HG03095 (cell line): ENCODE measurements around the gene AFF1.
A peak's percentile ranks its signal among the peaks of the same experiment; 100 is the strongest.
"Not testable (repeated sequence)": the region's sequence is repeated elsewhere in the genome, so short reads cannot be mapped to it uniquely, and the experiment has no call there.

Experiments
- ATAC-seq: cut with Tn5 transposase; IDR thresholded peaks from one replicate; pipeline ENCODE4 v1.9.1; 2021; ENCODE audit warnings: moderate library complexity; ENCODE audit not compliant: unreplicated experiment

AFF1 gene

DNA sequence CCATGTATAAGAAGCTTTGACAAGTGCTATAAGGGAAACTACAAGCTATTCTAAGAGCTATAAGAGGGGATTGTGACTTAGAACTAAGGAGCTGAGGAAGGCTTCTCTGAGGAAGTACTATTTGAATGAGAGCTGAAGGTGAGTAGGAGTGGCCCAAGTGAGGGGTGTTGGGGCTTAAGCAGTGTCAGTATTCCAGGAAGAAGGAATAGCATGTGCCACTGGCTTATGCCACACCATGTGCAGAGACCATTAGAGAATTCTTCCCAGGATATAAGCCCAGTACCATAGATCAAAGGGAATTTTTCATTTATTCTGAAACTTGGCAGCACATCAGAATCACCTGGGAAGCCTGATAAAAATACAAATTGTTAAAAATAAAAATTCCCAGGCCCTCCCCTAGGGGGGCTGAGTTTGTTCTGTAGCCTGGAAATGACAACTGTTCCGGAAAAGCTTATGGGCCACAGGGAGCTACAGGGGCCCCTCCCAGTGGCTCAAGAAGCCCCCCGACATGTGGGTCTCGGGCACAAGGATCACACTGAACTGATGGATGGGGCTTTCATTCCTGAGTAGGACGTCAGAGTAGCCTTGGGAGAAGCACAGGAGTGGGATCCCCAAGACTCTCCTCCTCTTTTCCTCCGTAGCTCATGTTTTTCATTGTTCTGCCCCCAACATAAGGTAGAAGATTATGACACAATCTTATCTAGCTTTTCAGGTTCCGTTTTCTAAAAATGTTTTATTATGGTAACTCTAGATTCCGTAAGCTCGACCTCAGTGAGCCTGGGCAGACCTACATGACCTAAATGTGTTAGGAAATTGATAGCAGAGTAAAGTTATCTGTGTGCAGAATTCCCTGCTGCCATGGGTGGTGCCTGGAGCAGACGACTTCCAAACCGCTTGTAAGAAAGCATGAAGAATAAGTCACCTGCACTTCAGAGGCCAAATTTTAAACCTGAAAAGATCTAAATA, 119.3 kb downstream of the AFF1 start:
- ATAC-seq: no peak

- no peak for ATAC-seq
These were observed 120.1 kb downstream of the AFF1 start for GRCh38 chr4:87054900-87055299.

- no peak for ATAC-seq
These were observed 120.5 kb downstream of the AFF1 start for GRCh38 chr4:87055311-87055710.

DNA sequence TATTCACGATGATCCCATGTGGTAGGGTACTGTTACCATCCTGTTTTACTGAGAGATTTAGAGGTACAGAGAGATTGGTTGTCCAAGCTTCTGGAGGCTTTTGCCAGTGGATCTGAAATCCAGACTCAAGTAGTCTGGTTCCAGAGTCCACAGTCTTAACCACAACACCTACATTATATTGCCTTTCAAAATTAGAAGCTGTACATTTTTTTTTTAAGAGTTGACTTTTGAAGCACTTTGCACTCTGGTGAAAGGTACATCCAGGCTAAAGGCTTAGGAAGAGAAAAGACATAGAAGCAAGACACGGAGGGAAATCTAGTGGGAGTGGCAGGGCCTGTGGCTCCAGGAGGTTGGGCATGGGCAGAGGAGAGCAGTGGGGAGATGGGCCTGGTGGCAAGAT, 122.1 kb downstream of the AFF1 start:
- no peak for ATAC-seq

DNA sequence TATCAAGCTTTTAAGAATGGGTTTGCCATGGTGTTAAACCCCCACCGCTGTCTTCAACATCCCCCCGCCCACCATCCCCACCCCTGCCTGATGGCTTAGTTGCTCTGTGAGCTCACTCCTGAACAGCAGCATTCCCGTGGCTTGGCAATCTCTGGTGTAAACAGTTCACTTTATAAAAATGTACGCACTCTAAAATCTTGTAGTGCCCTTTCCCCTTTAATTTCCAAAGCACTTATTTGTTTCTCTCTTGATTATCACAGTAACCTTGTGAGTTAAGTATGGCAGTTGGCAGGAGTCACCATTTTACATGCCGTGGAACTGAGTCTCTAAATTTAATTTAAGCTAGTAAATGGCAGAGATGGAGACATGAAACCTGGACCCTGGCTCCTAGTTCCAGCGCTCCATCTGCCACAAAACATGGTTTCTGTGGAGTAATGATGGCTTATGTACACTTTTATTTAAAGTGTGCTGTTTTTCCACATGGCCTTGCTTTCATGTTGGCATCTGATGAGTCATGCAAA, 123.1 kb downstream of the AFF1 start:
- ATAC-seq: no peak

DNA sequence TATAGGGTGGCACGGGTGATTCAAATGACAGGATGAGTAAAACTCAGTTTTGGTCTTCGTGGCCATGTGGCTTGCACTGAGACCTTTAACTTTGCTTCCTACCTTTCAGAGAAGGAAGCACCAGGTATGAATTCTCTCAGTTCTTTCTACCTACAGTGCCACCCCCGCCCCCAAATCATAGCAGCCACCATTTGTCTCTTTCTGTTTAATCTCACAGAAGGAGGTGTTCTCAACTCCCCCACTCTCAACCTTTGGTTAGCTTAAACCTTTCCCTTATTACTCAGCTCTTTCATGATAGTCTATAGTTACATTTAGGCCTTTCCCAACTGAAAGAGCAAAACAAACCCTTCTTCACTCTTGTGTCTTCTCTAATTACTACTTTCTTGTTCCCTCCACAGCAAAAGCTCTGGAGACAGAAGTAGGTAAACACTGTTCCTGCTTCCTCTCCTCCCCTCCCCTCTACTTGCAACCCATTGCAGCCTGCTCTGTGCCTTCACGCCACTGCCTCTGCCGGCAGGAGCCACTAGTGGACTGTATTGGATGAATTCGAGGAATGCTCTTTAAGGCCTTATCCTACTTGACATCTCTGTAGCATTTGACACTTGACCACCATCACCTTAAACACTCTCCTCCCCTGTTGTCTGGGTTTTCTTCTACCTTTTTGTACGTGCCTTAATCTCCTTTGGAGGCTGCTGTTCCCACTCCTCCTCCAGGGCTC, 123.7 kb downstream of the AFF1 start:
- no peak for ATAC-seq

DNA sequence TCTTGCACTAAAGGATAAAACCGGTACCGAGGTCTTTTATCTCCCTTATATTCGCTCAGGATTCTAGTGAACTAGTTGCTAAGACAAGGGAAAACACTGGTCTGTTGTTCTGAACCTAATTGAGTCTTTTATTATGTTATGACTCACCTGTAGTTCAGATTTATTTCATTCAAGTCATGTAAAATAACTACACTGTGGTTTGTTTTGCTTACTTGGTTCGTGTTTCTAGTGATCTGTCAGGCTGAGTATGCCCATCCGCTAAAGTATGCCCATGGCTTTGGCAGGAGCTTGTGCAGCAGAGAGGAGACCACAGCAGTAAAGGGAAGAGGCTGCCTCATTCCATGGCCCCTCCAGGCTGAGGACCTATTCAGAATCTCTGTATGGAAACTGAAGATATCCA, 126.1 kb downstream of the AFF1 start:
- ATAC-seq: no peak

GRCh38 chr4:87065021-87065420, 130.2 kb downstream of the AFF1 start:
- no peak for ATAC-seq

- no peak for ATAC-seq
These were observed 131.8 kb downstream of the AFF1 start for GRCh38 chr4:87066403-87067123.

GRCh38 chr4:87067124-87067885, 132.5 kb downstream of the AFF1 start:
- no peak for ATAC-seq

- ATAC-seq: no peak
These were observed 133.8 kb downstream of the AFF1 start for GRCh38 chr4:87068583-87069021.

- no peak for ATAC-seq
These were observed 134.4 kb downstream of the AFF1 start for GRCh38 chr4:87069037-87069742.

DNA sequence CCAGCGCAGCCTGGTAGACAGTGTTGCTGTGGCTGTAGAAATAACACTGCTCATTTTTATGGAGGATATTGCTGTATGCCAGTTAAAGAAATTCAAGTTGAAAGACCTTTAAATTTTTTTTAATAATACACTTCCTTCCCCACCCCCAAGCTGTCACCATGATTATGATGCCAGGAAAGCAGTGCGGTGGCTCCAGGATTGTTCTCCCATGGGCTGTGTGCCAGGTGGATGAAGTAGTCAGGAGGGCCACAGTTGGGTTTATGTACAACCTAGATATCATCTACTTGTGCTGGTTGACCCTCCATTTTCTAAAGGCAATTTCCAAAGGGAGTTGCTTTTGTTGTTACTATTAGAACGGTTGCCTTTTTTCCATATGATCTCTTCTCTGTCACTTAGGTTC, 136.6 kb downstream of the AFF1 start:
- ATAC-seq: no peak

DNA sequence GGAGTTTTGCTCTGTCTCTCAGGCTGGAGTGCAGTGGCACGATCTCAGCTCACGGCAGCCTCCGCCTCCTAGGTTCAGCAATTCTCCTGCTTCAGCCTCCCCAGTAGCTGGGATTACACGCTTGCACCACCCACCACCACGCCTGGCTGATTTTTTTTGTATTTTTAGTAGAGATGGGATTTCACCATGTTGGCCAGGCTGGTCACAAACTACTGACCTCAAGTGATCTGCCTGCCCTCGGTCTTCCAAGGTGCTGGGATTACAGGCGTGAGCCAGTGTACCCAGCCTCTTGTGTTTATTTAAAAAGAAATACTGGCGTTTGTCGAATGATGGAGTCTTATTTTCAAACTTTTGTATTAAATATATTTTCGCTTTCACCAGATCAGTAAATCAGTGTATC, 137.7 kb downstream of the AFF1 start:
- ATAC-seq: not testable (repeated sequence)

- ATAC-seq: peak; percentile 85
These were observed 138.6 kb downstream of the AFF1 start for GRCh38 chr4:87073199-87074120.

- ATAC-seq: no peak
These were observed 139.3 kb downstream of the AFF1 start for GRCh38 chr4:87074121-87074488.

DNA sequence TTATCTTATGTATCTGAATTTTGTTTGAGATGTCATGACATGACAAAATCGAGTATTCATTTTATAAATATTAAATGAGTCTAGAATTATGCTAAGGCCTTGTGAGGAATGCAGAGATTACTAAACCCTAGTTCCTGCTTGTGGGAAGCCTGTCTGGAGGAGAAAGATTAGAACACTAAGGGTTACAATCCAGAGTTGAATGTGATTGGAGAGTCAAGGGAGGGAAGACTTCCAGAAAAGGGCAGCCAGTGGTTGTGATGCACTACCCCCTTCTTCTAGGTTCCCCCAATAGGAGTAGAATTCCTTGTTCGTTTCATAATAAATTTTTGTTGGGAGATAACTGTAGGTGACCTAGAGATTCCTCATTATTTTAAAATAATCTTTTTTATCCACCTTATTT, 141.1 kb downstream of the AFF1 start:
- ATAC-seq: no peak

DNA sequence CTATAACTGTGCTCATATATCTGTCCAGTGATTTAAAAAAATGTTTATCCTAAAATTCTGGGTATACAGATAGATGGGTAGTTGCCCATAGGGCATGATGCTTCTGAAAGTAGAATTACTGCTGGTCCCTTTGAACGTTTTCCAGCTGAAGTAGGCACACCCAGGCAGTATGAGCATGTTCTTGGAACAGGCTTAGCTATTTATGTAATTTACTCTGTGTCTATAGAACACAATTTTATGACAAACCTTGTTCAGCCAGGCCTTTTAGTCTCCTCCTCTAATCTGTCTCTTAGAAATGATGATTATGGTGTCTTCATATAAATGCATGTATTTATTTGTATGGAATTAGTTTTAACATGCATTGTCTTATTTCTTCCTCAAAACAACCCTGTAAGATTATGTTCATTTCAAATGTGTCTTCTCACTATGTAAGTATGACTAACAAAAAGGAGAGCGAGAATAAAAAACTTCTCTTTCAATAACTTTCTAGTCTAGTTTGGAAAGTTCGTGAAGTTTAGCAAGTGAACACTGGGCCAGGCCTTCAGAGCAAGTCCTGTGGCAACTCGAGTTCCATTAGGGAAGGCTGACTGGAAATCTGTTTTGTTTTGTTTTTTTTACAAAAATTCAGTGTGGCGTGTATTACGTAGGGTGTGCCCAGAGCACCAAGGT, 142.0 kb downstream of the AFF1 start:
- no peak for ATAC-seq
